Natural killer cell (primary cell): ENCODE data around the gene KIAA2012. TPM values are rescaled to one million over a fixed set of nuclear protein-coding genes. Genes with fewer than 3 reads are reported as not detected.

Experiments used
- ATAC-seq, 3 donors: fragments of 150-1000 bp in 2 of 3; fragments of 200-7000 bp in 1 of 3; cut with Tn5 transposase; 1 replicate in 1 of 3; 2 replicates in 2 of 3; pipeline ENCODE4 v1.10.0; 2021; ENCODE audit warnings: mild to moderate bottlenecking in 2 of 3, moderate library complexity in 2 of 3
- DNase-seq, 2 donors: peaks; one replicate each; pipeline versions ENCODE4 v3.0.0 to v3.0.0-alpha.2; 2013 to 2021; ENCODE audit warnings: mixed read lengths in 1 of 2
- H3K27ac ChIP-seq: one replicate; pipeline ENCODE4 v1.5.1; 2013; ENCODE audit warnings: mild to moderate bottlenecking, low read length
- H3K27me3 ChIP-seq: one replicate; pipeline ENCODE4 v1.6.1; 2013; ENCODE audit warnings: low read length; ENCODE audit not compliant: control insufficient read depth, insufficient read depth
- H3K36me3 ChIP-seq: one replicate; pipeline ENCODE4 v1.6.1; 2013; ENCODE audit warnings: low read length; ENCODE audit not compliant: control insufficient read depth, insufficient read depth
- H3K4me1 ChIP-seq: one replicate; pipeline ENCODE4 v1.6.1; 2013; ENCODE audit warnings: low read length; ENCODE audit not compliant: control insufficient read depth, insufficient read depth
- H3K4me3 ChIP-seq: one replicate; pipeline ENCODE4 v1.5.1; 2013; ENCODE audit warnings: low read length
- H3K9me3 ChIP-seq: one replicate; pipeline ENCODE4 v1.6.1; 2013; ENCODE audit warnings: low read length; ENCODE audit not compliant: control insufficient read depth, insufficient read depth
- H3K27ac Mint-ChIP-seq, 2 donors: one replicate each; pipeline ENCODE4 v1.8.0; 2022; ENCODE audit warnings: mild to moderate bottlenecking in 2 of 2, mixed read lengths in 2 of 2, moderate library complexity in 1 of 2
- H3K27me3 Mint-ChIP-seq, 2 donors: one replicate each; pipeline ENCODE4 v1.8.0; 2022; ENCODE audit warnings: low read depth in 2 of 2, mixed read lengths in 2 of 2
- H3K36me3 Mint-ChIP-seq: one replicate; pipeline ENCODE4 v1.8.0; 2022; ENCODE audit warnings: mixed read lengths
- H3K4me1 Mint-ChIP-seq, 2 donors: one replicate each; pipeline ENCODE4 v1.8.0; 2022; ENCODE audit warnings: mixed read lengths in 2 of 2
- H3K4me3 Mint-ChIP-seq: one replicate; pipeline ENCODE4 v1.8.0; 2022; ENCODE audit warnings: mild to moderate bottlenecking, moderate library complexity, mixed read lengths
- H3K9me3 Mint-ChIP-seq, 2 donors: one replicate each; pipeline ENCODE4 v1.8.0; 2022; ENCODE audit warnings: mixed read lengths in 2 of 2
- WGBS: methylation state at CpG from one replicate; pipeline ENCODE4 v1.1.7; 2013; ENCODE audit warnings: missing lambda C conversion rate; ENCODE audit not compliant: insufficient coverage; 5-methylcytosine and 5-hydroxymethylcytosine counted together
- intact Hi-C: fragments of 100-400 bp; cut with micrococcal nuclease; formaldehyde crosslinking; loops from one replicate; pipeline ENCODE4 v1.14.2; 2022
- total RNA-seq, 4 donors: library from RNA; stranded (reverse); fragments of 120-200 nt in 1 of 4; gene quantifications; one replicate each; pipeline versions ENCODE4 v1.2.3 to v1.2.4, GENCODE V29; 2013 to 2022
- TF ChIP-seq, protein P1 (sequence below): fragments of 200-600 bp; IDR thresholded peaks from one replicate; pipeline ENCODE4 v1.8.0; 2022; ENCODE audit warnings: antibody characterized with exemption

KIAA2012 gene
- total RNA-seq, 3 donors from 2014 or later (not counting 1 experiment from before 2014, with no cell fraction given) = not detected

DNA sequence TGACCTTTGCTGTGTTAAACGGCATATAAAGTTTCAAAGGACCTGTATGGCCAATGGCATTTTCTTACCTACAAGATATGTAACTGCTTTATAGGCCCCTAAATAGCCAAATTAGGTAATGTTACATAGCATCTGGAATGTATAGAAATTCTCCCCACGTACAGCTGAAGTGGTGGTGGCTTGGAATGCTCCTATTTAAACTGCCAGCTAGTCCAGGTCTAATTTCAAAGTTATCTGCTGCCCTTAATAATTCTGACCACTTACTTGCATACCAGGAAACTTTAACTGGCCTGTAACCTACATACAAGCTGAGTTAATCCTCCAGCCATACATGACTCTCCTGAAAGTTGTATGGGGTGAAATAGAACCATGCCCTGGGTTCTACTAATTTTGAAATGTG, 1.3 kb downstream of the KIAA2012 start:
- Mint-ChIP-seq H3K4me1 (no peaks in the 10 kb centered on the region), H3K9me3 (no peaks in the 10 kb centered on the region), H3K36me3 (no peaks in the 10 kb centered on the region), H3K4me3 (no peak overlapping the region), H3K27me3 (peaks cover 9 to 10% of the 10 kb centered on the region in 2 donors), H3K27ac (no peak overlapping the region)
- no peaks in the 10 kb centered on the region for H3K9me3 ChIP-seq
- H3K4me1 ChIP-seq = no peaks in the 10 kb centered on the region
- ATAC-seq (no peak), DNase-seq (no peak)
- TF ChIP-seq, protein P1, sequence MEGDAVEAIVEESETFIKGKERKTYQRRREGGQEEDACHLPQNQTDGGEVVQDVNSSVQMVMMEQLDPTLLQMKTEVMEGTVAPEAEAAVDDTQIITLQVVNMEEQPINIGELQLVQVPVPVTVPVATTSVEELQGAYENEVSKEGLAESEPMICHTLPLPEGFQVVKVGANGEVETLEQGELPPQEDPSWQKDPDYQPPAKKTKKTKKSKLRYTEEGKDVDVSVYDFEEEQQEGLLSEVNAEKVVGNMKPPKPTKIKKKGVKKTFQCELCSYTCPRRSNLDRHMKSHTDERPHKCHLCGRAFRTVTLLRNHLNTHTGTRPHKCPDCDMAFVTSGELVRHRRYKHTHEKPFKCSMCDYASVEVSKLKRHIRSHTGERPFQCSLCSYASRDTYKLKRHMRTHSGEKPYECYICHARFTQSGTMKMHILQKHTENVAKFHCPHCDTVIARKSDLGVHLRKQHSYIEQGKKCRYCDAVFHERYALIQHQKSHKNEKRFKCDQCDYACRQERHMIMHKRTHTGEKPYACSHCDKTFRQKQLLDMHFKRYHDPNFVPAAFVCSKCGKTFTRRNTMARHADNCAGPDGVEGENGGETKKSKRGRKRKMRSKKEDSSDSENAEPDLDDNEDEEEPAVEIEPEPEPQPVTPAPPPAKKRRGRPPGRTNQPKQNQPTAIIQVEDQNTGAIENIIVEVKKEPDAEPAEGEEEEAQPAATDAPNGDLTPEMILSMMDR = no peak
- intact Hi-C loops = no loop called here
- H3K36me3 ChIP-seq = no peaks in the 10 kb centered on the region
- no peaks in the 10 kb centered on the region for H3K27me3 ChIP-seq
- no peak overlapping the region for H3K27ac ChIP-seq
- H3K4me3 ChIP-seq = no peak overlapping the region
- 100% methylated on average over 1 of the region's 2 CpGs for whole genome bisulfite sequencing

GRCh38 chr2:202079310-202079709, 6.3 kb downstream of the KIAA2012 start:
- Mint-ChIP-seq H3K4me1 (no peaks in the 10 kb centered on the region), H3K4me3 (no peak overlapping the region), H3K27me3 (peaks cover 6 to 7% of the 10 kb centered on the region in 2 donors), H3K27ac (no peak overlapping the region), H3K36me3 (no peaks in the 10 kb centered on the region), H3K9me3 (no peaks in the 10 kb centered on the region)
- H3K27me3 ChIP-seq = no peaks in the 10 kb centered on the region
- intact Hi-C loops = no loop called here
- DNase-seq (no peak), ATAC-seq (no peak)
- H3K27ac ChIP-seq = no peak overlapping the region
- no peaks in the 10 kb centered on the region for H3K36me3 ChIP-seq
- TF ChIP-seq, protein P1 = no peak
- H3K9me3 ChIP-seq = no peaks in the 10 kb centered on the region
- H3K4me1 ChIP-seq = no peaks in the 10 kb centered on the region
- 94% methylated on average over 3 of the region's 5 CpGs for WGBS
- H3K4me3 ChIP-seq = no peak overlapping the region

DNA sequence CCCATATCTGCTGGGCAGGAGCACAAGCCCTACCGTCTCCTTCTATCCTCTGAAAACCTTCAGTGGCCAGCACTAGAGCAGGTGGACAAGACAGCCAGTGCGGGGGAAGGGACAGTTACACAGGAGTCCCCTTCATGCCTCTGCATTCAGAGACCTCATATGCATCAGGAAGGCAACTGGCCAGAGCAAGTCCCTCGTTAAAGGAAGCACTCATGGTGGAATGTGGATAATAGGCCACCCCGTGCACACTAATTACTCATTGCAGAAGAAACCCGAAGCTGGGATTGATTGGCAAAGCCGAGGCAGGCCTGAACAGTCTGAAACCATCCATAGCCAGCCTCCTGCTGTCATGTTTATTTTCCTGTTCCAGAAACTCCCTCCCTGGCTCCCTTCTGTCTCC, 11.2 kb downstream of the KIAA2012 start:
- WGBS = 90% methylated on average over 6 of the region's 6 CpGs
- H3K4me3 ChIP-seq = no peak overlapping the region
- ATAC-seq (no peak), DNase-seq (no peak)
- no peak overlapping the region for H3K27ac ChIP-seq
- no peaks in the 10 kb centered on the region for H3K9me3 ChIP-seq
- H3K36me3 Mint-ChIP-seq = no peaks in the 10 kb centered on the region
- no peaks in the 10 kb centered on the region for H3K27me3 ChIP-seq
- H3K36me3 ChIP-seq = no peaks in the 10 kb centered on the region
- H3K4me1 ChIP-seq = no peaks in the 10 kb centered on the region
- H3K27me3 Mint-ChIP-seq = peaks cover 0 to 16% of the 10 kb centered on the region in 2 donors
- no peak overlapping the region for H3K4me3 Mint-ChIP-seq
- no peaks in the 10 kb centered on the region for H3K4me1 Mint-ChIP-seq
- TF ChIP-seq, protein P1 = no peak
- H3K9me3 Mint-ChIP-seq = no peaks in the 10 kb centered on the region
- intact Hi-C loops = no loop called here
- no peak overlapping the region for H3K27ac Mint-ChIP-seq

DNA sequence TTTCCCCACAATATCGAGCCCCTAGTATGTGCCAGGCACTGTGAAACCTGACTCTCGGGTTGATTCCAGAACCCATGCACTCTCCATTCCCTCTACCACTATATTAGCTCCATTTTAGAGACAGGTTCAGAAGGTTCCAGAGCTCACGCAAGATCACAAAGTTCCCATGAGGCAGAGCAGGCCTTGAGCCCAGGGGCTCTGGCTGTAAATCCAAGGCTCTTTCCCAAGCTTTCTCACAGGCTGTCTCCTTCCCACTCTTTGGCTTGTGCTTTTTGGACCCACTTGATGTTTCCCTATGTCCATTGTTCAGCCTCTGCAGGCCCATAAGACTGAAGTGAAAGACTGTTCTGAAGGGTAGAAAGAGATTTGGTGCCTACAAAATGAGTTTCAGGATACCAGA, 15.7 kb downstream of the KIAA2012 start:
- Histone ChIP-seq H3K27ac (no peak overlapping the region), H3K4me3 (no peak overlapping the region), H3K4me1 (no peaks in the 10 kb centered on the region), H3K36me3 (no peaks in the 10 kb centered on the region), H3K27me3 (no peaks in the 10 kb centered on the region), H3K9me3 (no peaks in the 10 kb centered on the region)
- Mint-ChIP-seq H3K4me1 (no peaks in the 10 kb centered on the region), H3K9me3 (no peaks in the 10 kb centered on the region), H3K4me3 (no peak overlapping the region), H3K27me3 (peaks cover 8 to 15% of the 10 kb centered on the region in 2 donors), H3K36me3 (no peaks in the 10 kb centered on the region), H3K27ac (no peak overlapping the region)
- TF ChIP-seq, protein P1 = no peak
- intact Hi-C loops = no loop called here
- DNase-seq = no peak
- no peak for ATAC-seq
- 87% methylated on average over 3 of the region's 3 CpGs for WGBS
